ENCODE measurements around the gene PIP5KL1. TPM values are rescaled to one million over a fixed set of nuclear protein-coding genes. Genes with fewer than 3 reads are reported as not detected.

PIP5KL1 gene
- polyA plus RNA-seq, 1 donor from 2014 or later = 3.4 TPM

GRCh38 chr9:127944586-127945218 lies 14.1 kb upstream of the PIP5KL1 start:
- no peaks in the 10 kb centered on the region for H3K27me3 ChIP-seq (ENCODE audit: insufficient read depth, low read depth, low read length)
- H3F3A ChIP-seq (ENCODE audit: insufficient read depth, low read length, poor library complexity, severe bottlenecking) = no peaks in the 10 kb centered on the region
- H3K9ac ChIP-seq (ENCODE audit: low read length) = no peak overlapping the region
- H3K9me3 ChIP-seq (ENCODE audit: low read length) = no peaks in the 10 kb centered on the region
- H4K20me1 ChIP-seq (ENCODE audit: insufficient read depth) = no peaks in the 10 kb centered on the region
- TF ChIP-seq REST (IDR thresholded peaks at IDR 0.05; ENCODE audit: borderline replicate concordance) (no peak), RAD21 (conservative IDR thresholded peaks at IDR 0.05) (no peak)
- no peak overlapping the region for H3K27ac ChIP-seq (ENCODE audit: low read length)
- no peaks in the 10 kb centered on the region for H3K9me2 ChIP-seq (ENCODE audit: insufficient read depth, low read length)
- no peak overlapping the region for H3K4me2 ChIP-seq (ENCODE audit: low read length)
- no peaks in the 10 kb centered on the region for H3K79me2 ChIP-seq (replicated peaks; ENCODE audit: insufficient read depth, low read length)
- no peak overlapping the region for H3K4me3 ChIP-seq (ENCODE audit: low read length)
- no peaks in the 10 kb centered on the region for H3K36me3 ChIP-seq (ENCODE audit: insufficient read depth, low read length)
- H2AFZ ChIP-seq (ENCODE audit: low read depth, low read length) = no peak overlapping the region

GRCh38 chr9:127943731-127944144 lies 13.2 kb upstream of the PIP5KL1 start:
- no peaks in the 10 kb centered on the region for H3K9me3 ChIP-seq (ENCODE audit: low read length)
- H2AFZ ChIP-seq (ENCODE audit: low read depth, low read length) = no peak overlapping the region
- H3K9me2 ChIP-seq (ENCODE audit: insufficient read depth, low read length) = no peaks in the 10 kb centered on the region
- peak; percentile 74 for TF ChIP-seq CTCF (IDR thresholded peaks at IDR 0.05; ENCODE audit: poor library complexity, severe bottlenecking)
- TF ChIP-seq SMC3 (conservative IDR thresholded peaks at IDR 0.05; ENCODE audit: poor library complexity) = peak; percentile 70
- peak; percentile 67 for TF ChIP-seq RAD21 (conservative IDR thresholded peaks at IDR 0.05)
- TF ChIP-seq EP300 (conservative IDR thresholded peaks at IDR 0.05; ENCODE audit: poor library complexity, severe bottlenecking) = no peak
- H4K20me1 ChIP-seq (ENCODE audit: insufficient read depth) = no peaks in the 10 kb centered on the region
- no peaks in the 10 kb centered on the region for H3K27me3 ChIP-seq (ENCODE audit: insufficient read depth, low read depth, low read length)
- no peak overlapping the region for H3K9ac ChIP-seq (ENCODE audit: low read length)
- no peak overlapping the region for H3K4me2 ChIP-seq (ENCODE audit: low read length)
- H3K36me3 ChIP-seq (ENCODE audit: insufficient read depth, low read length) = no peaks in the 10 kb centered on the region
- no peak overlapping the region for H3K4me3 ChIP-seq (ENCODE audit: low read length)
- H3K79me2 ChIP-seq (replicated peaks; ENCODE audit: insufficient read depth, low read length) = no peaks in the 10 kb centered on the region
- no peaks in the 10 kb centered on the region for H3F3A ChIP-seq (ENCODE audit: insufficient read depth, low read length, poor library complexity, severe bottlenecking)
- H3K27ac ChIP-seq (ENCODE audit: low read length) = no peak overlapping the region

- no peaks in the 10 kb centered on the region for H3K36me3 ChIP-seq (ENCODE audit: insufficient read depth, low read length)
- no peak overlapping the region for H2AFZ ChIP-seq (ENCODE audit: low read depth, low read length)
- no peaks in the 10 kb centered on the region for H3K9me2 ChIP-seq (ENCODE audit: insufficient read depth, low read length)
- H3K27me3 ChIP-seq (ENCODE audit: insufficient read depth, low read depth, low read length) = no peaks in the 10 kb centered on the region
- no peak overlapping the region for H3K4me3 ChIP-seq (ENCODE audit: low read length)
- TF ChIP-seq EZH2 (IDR thresholded peaks at IDR 0.05; ENCODE audit: borderline replicate concordance, insufficient read depth, low read length, poor library complexity, severe bottlenecking) (no peak), CTCF (IDR thresholded peaks at IDR 0.05; ENCODE audit: poor library complexity, severe bottlenecking) (peak; percentile 20), REST (IDR thresholded peaks at IDR 0.05; ENCODE audit: borderline replicate concordance) (no peak), RAD21 (conservative IDR thresholded peaks at IDR 0.05) (no peak), POLR2AphosphoS5 (IDR thresholded peaks at IDR 0.05) (no peak), SMC3 (conservative IDR thresholded peaks at IDR 0.05; ENCODE audit: poor library complexity) (no peak), MXI1 (conservative IDR thresholded peaks at IDR 0.05; ENCODE audit: poor library complexity, severe bottlenecking) (no peak), TAF1 (IDR thresholded peaks at IDR 0.05; ENCODE audit: low read depth) (no peak)
- H3F3A ChIP-seq (ENCODE audit: insufficient read depth, low read length, poor library complexity, severe bottlenecking) = no peaks in the 10 kb centered on the region
- H3K4me2 ChIP-seq (ENCODE audit: low read length) = no peak overlapping the region
- no peaks in the 10 kb centered on the region for H3K79me2 ChIP-seq (replicated peaks; ENCODE audit: insufficient read depth, low read length)
- no peak overlapping the region for H3K27ac ChIP-seq (ENCODE audit: low read length)
- no peaks in the 10 kb centered on the region for H3K9me3 ChIP-seq (ENCODE audit: low read length)
- H4K20me1 ChIP-seq (ENCODE audit: insufficient read depth) = no peaks in the 10 kb centered on the region
- no peak overlapping the region for H3K9ac ChIP-seq (ENCODE audit: low read length)
These were observed 12.6 kb upstream of the PIP5KL1 start for GRCh38 chr9:127943011-127943662.

Data from neural cell (in vitro differentiated cells).